ENCODE data around the gene OSBPL7.

OSBPL7 gene
- total RNA-seq = 50.6 to 62.1 (median 51.7) reads per million in 4 donors

- peak; percentile 48 to 86 (median 62) for DNase-seq
Observed at GRCh38 chr17:47821424-47822391, at the start of gene OSBPL7. Gene OSBPL7 (minus strand): TSS chr17:47821794. CDS start chr17:47820278, 1,516 bp downstream.

- no peak for DNase-seq
Observed at GRCh38 chr17:47871048-47871447, 49.5 kb upstream of the OSBPL7 start.

- no peak for DNase-seq
Observed at GRCh38 chr17:47870056-47870455, 48.5 kb upstream of the OSBPL7 start.

GRCh38 chr17:47869114-47869513, 47.5 kb upstream of the OSBPL7 start:
- DNase-seq = no peak

- no peak for DNase-seq
Observed at GRCh38 chr17:47867813-47868533, 46.4 kb upstream of the OSBPL7 start.

- no peak for DNase-seq
Observed at GRCh38 chr17:47866941-47867340, 45.3 kb upstream of the OSBPL7 start.

- DNase-seq = peak in 1 of 5 donors; percentile 59
Observed at GRCh38 chr17:47864791-47865216, 43.2 kb upstream of the OSBPL7 start.

- no peak for DNase-seq
Observed at GRCh38 chr17:47862621-47863440, 41.2 kb upstream of the OSBPL7 start.

- no peak for DNase-seq
Observed at GRCh38 chr17:47860386-47860785, 38.8 kb upstream of the OSBPL7 start.

GRCh38 chr17:47857551-47858455, 36.2 kb upstream of the OSBPL7 start:
- DNase-seq = no peak

GRCh38 chr17:47856830-47857229, 35.2 kb upstream of the OSBPL7 start:
- DNase-seq = no peak

GRCh38 chr17:47855737-47856136, 34.1 kb upstream of the OSBPL7 start:
- DNase-seq = no peak

GRCh38 chr17:47853616-47854015, 32.0 kb upstream of the OSBPL7 start:
- no peak for DNase-seq

GRCh38 chr17:47852113-47852949, 30.7 kb upstream of the OSBPL7 start:
- DNase-seq = no peak

GRCh38 chr17:47851764-47852112, 30.1 kb upstream of the OSBPL7 start:
- no peak for DNase-seq

GRCh38 chr17:47850692-47851573, 29.3 kb upstream of the OSBPL7 start, which contains the start of gene SP6:
Gene SP6 (minus strand): TSS chr17:47851163. CDS start chr17:47848429, 2,734 bp downstream.
- DNase-seq = peak; percentile 36 to 50 (median 47)

- no peak for DNase-seq
Observed at GRCh38 chr17:47850373-47850691, 28.7 kb upstream of the OSBPL7 start.

GRCh38 chr17:47848198-47848513, 26.6 kb upstream of the OSBPL7 start:
- DNase-seq = no peak

- peak in 2 of 5 donors; percentile 20 to 42 for DNase-seq
Observed at GRCh38 chr17:47847341-47848197, 26.0 kb upstream of the OSBPL7 start.

Data from T-helper 1 cell (primary cell).